NCI-H510A treated with DMSO at 0.1 percent for 48 hours (cell line): ENCODE data around the gene ATG101.
"Not testable (repeated sequence)": the region's sequence is repeated elsewhere in the genome, so short reads cannot be mapped to it uniquely, and the experiment has no call there.

Source experiments
- DNase-seq: peaks from one replicate; lab custom pipeline; 2025; lab: John Stamatoyannopoulos, UW

Gene ATG101

GRCh38 chr12:52097045-52097666, 27.4 kb downstream of the ATG101 start:
- DNase-seq: no peak

- not testable (repeated sequence) for DNase-seq
These were observed 34.8 kb downstream of the ATG101 start for GRCh38 chr12:52104431-52105089.

- DNase-seq: peak; percentile 49
These were observed 46.7 kb downstream of the ATG101 start for GRCh38 chr12:52116222-52117125.

DNA sequence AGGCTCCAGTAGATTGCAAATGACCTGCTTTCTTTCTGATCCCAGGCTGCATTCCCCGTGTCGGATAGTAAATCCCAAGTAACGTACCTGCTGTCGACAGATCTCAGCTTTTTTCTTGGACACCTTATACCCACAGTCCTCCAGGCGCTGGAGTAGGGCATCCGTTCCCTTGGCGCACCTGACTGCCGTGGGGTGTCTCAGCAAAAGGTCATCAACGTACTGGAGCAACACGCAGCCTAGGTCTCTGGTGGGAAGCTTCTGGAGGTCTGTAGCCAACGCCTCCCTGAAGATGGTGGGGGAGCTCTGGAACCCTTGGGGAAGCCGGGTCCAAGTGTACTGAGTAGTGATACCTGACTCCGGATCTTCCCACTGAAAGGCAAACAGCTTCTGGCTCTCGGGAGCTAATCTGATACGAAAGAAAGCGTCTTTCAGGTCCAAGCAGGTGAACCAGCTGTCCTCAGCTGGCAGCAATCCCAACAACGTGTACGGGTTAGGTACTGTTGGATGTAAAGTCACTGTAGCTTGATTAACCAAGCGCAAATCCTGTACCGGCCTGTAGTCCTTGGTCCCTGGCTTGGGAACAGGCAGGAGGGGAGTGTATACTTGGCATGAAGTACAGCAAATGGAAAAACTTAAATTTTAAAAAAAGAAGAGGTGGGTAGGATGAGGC, 48.2 kb downstream of the ATG101 start:
- peak; percentile 39 for DNase-seq

DNA sequence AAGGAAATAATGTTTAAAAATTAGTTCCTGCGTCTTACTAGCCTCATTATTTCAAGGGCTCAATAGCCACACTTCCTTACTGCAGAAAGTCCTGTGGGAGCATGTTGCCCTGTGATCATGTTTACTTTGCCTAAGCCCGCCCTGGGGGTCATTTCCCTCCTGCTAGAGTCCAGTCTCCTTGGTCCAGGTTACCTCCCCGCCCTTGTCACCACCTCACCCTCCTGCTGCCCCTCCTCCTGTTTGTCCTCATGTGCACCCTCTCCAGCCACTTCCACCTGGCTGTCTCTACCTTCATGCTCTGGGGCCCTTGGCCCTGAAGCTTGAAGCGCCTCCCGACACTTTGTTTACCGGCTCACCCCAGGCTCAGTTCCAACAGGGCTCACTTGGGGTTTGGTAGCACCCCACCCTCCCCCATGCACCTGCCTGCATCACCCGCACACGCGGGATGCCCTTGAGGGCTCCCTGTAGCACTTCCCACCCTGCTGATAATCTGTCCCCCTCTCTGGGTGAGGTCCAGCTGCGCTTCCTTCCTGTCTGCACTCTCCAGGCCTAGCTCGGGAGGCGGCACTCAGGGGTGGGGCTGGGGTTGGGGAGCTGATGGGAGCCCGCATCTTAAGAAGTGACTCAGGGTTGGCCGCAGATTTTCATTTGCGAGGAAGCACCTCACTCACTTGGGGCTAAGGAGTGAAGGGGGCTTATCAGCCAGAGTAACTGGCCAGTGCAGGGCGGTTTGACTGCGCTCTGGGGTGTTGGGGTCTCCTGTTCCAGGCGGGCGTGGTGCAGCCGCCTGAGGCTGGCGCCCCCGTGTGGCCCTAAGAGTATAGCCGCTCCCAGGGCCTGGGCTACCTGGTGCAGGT, 49.8 kb downstream of the ATG101 start:
- peak; percentile 96 for DNase-seq

GRCh38 chr12:52120951-52121823, 51.4 kb downstream of the ATG101 start:
- DNase-seq: no peak

- DNase-seq: peak; percentile 80
These were observed 52.2 kb downstream of the ATG101 start for GRCh38 chr12:52121824-52122539.

DNA sequence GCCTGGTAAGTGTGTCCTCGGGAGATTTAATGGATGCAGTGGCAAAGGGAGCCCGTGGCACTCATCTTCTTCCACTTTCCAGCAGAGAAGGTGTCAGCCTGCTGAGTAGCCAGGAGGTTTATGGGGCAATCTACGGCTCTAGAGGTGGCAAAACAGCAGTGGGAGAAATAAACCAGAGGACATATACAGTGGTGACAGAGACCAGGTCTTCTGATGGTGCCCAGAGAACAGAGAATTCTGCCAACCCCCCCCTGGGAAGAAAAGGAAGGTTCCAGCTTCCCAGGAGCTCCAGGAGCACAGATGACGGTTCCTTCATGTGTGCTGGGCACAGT, 52.7 kb downstream of the ATG101 start:
- DNase-seq: no peak

DNA sequence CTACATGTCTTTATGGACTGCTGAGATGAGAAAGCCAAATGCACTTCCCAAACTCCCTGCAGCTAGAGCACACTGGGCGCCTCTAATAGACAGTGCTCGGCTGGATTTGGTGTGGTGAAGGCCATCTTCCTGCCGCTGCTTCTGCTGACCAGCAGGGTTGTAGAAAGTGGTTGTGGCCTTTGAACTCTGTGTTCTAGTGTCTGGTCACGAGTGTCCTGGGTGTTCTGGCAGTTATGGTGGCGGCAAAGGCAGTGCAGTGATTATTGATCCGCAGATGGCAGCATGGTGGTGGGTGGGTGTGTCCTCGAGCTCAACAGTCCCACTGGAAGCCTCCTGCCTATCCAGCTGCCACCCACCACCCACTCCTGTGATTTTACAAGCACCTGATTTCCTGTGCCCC, 53.1 kb downstream of the ATG101 start:
- no peak for DNase-seq

GRCh38 chr12:52123487-52124186, 53.9 kb downstream of the ATG101 start:
- no peak for DNase-seq

DNA sequence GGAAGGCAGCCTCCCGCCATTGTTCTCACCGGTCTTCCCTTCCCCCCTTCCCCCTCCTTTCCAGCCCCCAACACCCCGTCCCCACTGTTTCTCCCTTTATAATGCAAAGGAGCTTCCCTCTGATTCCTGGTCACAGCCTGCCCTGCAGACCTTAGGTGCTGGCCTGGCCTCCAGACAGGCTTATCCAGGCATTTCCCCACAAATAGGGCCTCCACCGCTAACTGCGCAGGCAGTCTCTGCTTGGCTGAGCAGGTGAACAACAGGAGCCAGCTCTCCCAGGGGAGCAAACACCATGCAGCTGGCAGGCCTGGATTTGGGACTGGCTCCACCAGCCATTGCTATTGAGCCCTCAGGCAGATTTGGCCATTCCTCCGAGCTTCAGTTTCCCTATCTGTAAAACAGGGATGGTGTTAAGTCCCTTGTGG, 55.7 kb downstream of the ATG101 start:
- peak; percentile 46 for DNase-seq

- DNase-seq: no peak
These were observed 56.3 kb downstream of the ATG101 start for GRCh38 chr12:52126050-52126604.
